Psoas muscle (tissue), 8 donors: Measurements from ENCODE around the gene TANC1. TPM values are rescaled to one million over a fixed set of nuclear protein-coding genes. Genes with fewer than 3 reads are reported as not detected.

ENCODE experiments used
- ATAC-seq, 4 donors: fragments of 200-7000 bp; cut with Tn5 transposase; one replicate each; pipeline ENCODE4 v1.9.1; 2020; ENCODE audit warnings: moderate library complexity in 3 of 4, mild to moderate bottlenecking in 2 of 4
- DNase-seq, 2 donors: peaks; one replicate each; pipeline ENCODE4 v3.0.0-alpha.2; 2020
- H3K27ac ChIP-seq: fragments of 200-600 bp; one replicate; pipeline ENCODE4 v1.8.0; 2022
- H3K27me3 ChIP-seq, 3 donors: fragments of 200-600 bp in 1 of 3; one replicate each; pipeline versions ENCODE4 v1.6.1 to v1.8.0; 2013 to 2022; ENCODE audit warnings: low read length in 2 of 3, mild to moderate bottlenecking in 2 of 3, moderate library complexity in 1 of 3; ENCODE audit not compliant: insufficient read depth in 3 of 3
- H3K36me3 ChIP-seq, 2 donors: fragments of 200-600 bp in 1 of 2; one replicate each; pipeline versions ENCODE4 v1.6.1 to v1.8.0; 2013 to 2022; ENCODE audit warnings: low read depth in 1 of 2, mild to moderate bottlenecking in 1 of 2, moderate library complexity in 1 of 2; ENCODE audit not compliant: insufficient read depth in 1 of 2
- H3K4me1 ChIP-seq: fragments of 200-600 bp; one replicate; pipeline ENCODE4 v1.8.0; 2022
- H3K4me3 ChIP-seq: fragments of 200-600 bp; one replicate; pipeline ENCODE4 v1.8.0; 2022; ENCODE audit warnings: mild to moderate bottlenecking
- H3K9me3 ChIP-seq: fragments of 200-600 bp; one replicate; pipeline ENCODE4 v1.8.0; 2022
- CTCF ChIP-seq: fragments of 200-600 bp; IDR thresholded peaks from one replicate; pipeline ENCODE4 v1.8.0; 2022; ENCODE audit warnings: antibody characterized with exemption
- WGBS, 3 donors: extraction: QIAGEN DNeasy Blood & Tissue Kit; methylation state at CpG; one replicate each; pipeline versions ENCODE4 v1.1.6 to v1.1.7; 2013; 5-methylcytosine and 5-hydroxymethylcytosine counted together
- intact Hi-C, 2 donors: fragments of 100-400 bp; cut with DNase I; formaldehyde crosslinking; loops; one replicate each; pipeline versions ENCODE4 v1.11.0 to v1.14.2; 2022
- polyA plus RNA-seq, 3 donors: library from polyadenylated mRNA; stranded (reverse); fragments of 200-250 nt; gene quantifications; one replicate each; pipeline ENCODE4 v1.2.3, GENCODE V29; 2013
- total RNA-seq, 4 donors: library from RNA; stranded (reverse); fragmentation: NEBNext Ultra II Directional in 2 of 4; extraction: Animal tissue kit (Norgen Biotek cat#: 25700) in 2 of 4; gene quantifications; one replicate each; pipeline versions ENCODE4 v1.2.1 to v1.2.4, GENCODE V29; 2021 to 2023
- donor health status: healthy with polysubstance abuse.
- donor health status: DM: no; HTN: no; CAD: no; lungs with moderate emphysema.
- donor health status: Bipolar disorder and iron deficiency.
- donor health status: healthy.
- donor health status: DM: yes; HTN: yes; CAD: no.
- donor health status: DM: no; HTN: no; CAD: no.
- donor health status: DM: no; HTN: no; CAD: no.
- donor health status: DM: yes; HTN: yes; CAD: no.

TANC1 gene
- total and polyA plus RNA-seq, 7 donors, result 1.9 to 7.5 (median 3.2) TPM

- peak overlapping the region; percentile 74 for H3K4me3 ChIP-seq
- ATAC-seq, result peak; percentile 36 to 59 (median 46)
- no peaks in the 10 kb centered on the region for H3K27me3 ChIP-seq
- peak; percentile 32 to 56 for DNase-seq
- intact Hi-C loops, result loop anchor here in 1 of 2 donors (5.0 kb wide), 1 partner anchor 64 kb away; no protein-coding TSS in a partner anchor
- H3K27ac ChIP-seq, result peak overlapping the region; percentile 58
- no peaks in the 10 kb centered on the region for H3K9me3 ChIP-seq
- no peaks in the 10 kb centered on the region for H3K36me3 ChIP-seq
- 6 to 16% (median 12%) methylated on average over 31 of the region's 31 CpGs for WGBS, 3 donors
- TF ChIP-seq CTCF, result no peak
- no peaks in the 10 kb centered on the region for H3K4me1 ChIP-seq
Measured at GRCh38 chr2:158967731-158968395, 577 bp upstream of the TANC1 start.

- Histone ChIP-seq H3K9me3 (no peaks in the 10 kb centered on the region), H3K4me1 (no peaks in the 10 kb centered on the region), H3K27ac (peak overlapping the region; percentile 48), H3K36me3 (no peaks in the 10 kb centered on the region), H3K4me3 (peak overlapping the region; percentile 74), H3K27me3 (no peaks in the 10 kb centered on the region)
- TF ChIP-seq CTCF, result no peak
- intact Hi-C loops, result loop anchor here in 1 of 2 donors (1.0 to 5.0 kb wide), 2 partner anchors 63 to 68 kb away; no protein-coding TSS in a partner anchor
- peak; percentile 11 to 54 (median 18) for ATAC-seq
- 0% methylated on average over 30 to 36 of the region's 36 CpGs for WGBS, 3 donors
- DNase-seq, result no peak
Measured at GRCh38 chr2:158969162-158969714, 798 bp downstream of the TANC1 start.

- no peak for TF ChIP-seq CTCF
- Histone ChIP-seq H3K4me3 (peak overlapping the region; percentile 74), H3K36me3 (no peaks in the 10 kb centered on the region), H3K4me1 (no peaks in the 10 kb centered on the region), H3K27me3 (no peaks in the 10 kb centered on the region), H3K9me3 (no peaks in the 10 kb centered on the region), H3K27ac (peak overlapping the region; percentile 48)
- DNase-seq (peak; percentile 29 to 53), ATAC-seq (peak; percentile 7 to 49 (median 38))
- WGBS, 3 donors, result 1 to 3% (median 2%) methylated on average over 21 to 25 of the region's 25 CpGs
- intact Hi-C loops, result loop anchor here in 1 of 2 donors (1.0 to 5.0 kb wide), 2 partner anchors 63 to 68 kb away; no protein-coding TSS in a partner anchor
Measured at GRCh38 chr2:158969715-158970240, 1.3 kb downstream of the TANC1 start.

GRCh38 chr2:158970241-158970751 lies 1.9 kb downstream of the TANC1 start:
- no peaks in the 10 kb centered on the region for H3K4me1 ChIP-seq
- no peaks in the 10 kb centered on the region for H3K9me3 ChIP-seq
- DNase-seq, result no peak
- peak overlapping the region; percentile 74 for H3K4me3 ChIP-seq
- 29 to 44% (median 43%) methylated on average over 3 of the region's 3 CpGs for WGBS, 3 donors
- H3K36me3 ChIP-seq, result no peaks in the 10 kb centered on the region
- H3K27me3 ChIP-seq, result no peaks in the 10 kb centered on the region
- no peak for TF ChIP-seq CTCF
- no peak for ATAC-seq
- H3K27ac ChIP-seq, result no peak overlapping the region
- intact Hi-C loops, result no loop called here
